ENCODE results near the gene CDH1.

Gene CDH1

DNA sequence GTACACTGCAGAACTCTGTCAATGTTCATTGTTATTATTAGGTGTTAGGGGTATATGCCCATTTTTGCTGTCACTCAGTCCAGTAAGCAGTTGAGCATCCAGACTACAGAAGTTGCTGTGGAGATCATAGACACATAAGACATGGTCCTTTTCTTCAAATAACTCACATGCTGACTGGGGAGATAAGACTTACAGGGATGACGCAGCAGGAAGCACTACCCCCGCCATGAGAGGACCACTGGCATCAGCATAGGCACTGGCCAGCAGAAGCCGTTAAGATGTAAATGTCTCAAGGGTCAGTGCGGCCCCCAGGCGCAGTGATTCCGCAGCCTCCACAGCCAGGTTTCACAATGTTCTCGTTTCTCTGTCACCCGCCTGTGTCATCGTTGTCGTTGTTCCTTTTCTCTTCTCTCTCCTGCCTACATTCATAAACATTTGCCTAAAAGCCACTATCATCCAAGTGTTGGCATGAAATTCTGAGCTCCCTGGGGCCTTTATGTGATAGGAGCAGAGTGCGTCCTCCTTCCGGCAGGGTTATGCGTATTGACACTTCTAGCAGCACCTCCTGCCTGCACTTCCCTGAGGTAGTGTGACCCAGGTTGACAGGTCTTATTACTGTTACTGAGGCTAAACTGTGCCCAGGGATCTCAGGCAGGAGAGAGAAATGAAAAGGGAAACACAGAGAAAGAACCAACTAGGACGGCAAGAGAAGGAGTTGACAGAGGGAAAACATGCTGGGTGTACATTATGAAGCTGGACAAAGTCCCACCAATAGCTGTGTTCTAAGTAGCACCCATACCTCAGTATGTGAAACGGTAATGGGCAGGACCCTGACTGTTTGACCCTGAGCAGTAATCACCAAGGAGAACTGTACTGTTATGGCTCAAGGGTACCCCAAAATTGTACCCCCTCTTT is 124.1 kb downstream of the CDH1 start:
- no peak for DNase-seq

DNA sequence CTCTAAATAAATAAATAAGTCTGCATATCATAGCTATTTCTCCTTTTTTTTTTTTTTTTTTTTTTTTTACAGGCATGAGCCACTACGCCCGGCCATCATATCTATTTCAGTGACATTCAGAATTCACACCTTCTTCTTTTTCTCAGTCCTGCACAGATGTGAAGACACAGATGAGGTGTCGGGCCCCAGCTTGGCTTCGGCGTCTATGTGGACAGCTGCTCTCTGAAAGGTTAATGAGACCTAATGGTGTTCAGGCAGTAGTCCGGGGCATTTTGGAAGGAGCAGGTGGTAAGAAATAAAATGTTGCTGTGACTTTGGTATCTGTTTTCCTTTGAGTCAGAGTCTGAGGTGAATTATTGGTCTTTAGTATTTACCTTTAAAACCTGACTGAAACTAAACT is 129.8 kb downstream of the CDH1 start:
- no peak for DNase-seq

DNA sequence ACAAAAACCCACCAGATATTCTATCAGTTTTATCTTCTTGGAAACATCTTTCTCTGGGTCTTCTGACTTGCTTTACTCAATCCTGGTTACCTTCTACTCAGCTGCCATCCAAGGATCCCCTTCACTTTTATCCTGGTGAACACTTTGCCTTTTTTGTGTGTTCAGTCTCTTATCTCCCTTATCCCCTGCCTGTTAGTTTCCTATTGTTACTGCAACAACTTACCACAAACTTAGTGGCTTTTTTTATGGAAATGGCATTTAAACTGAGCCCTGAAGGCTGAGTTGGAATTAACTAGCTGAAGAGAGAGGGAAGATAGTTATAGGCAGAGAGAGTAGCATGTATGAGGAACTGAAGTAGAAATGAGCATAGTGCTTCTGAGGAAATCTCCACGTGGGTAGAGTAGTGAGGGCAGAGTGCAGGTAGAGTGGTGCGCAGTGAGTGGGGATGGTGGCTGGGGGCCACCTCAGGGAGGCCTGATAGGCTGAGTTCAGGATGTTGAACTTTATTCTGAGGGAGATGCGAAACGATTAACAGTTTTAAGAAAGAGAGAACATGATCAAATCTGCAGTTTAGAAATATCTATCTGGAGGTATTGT is 132.5 kb downstream of the CDH1 start:
- no peak for DNase-seq

DNA sequence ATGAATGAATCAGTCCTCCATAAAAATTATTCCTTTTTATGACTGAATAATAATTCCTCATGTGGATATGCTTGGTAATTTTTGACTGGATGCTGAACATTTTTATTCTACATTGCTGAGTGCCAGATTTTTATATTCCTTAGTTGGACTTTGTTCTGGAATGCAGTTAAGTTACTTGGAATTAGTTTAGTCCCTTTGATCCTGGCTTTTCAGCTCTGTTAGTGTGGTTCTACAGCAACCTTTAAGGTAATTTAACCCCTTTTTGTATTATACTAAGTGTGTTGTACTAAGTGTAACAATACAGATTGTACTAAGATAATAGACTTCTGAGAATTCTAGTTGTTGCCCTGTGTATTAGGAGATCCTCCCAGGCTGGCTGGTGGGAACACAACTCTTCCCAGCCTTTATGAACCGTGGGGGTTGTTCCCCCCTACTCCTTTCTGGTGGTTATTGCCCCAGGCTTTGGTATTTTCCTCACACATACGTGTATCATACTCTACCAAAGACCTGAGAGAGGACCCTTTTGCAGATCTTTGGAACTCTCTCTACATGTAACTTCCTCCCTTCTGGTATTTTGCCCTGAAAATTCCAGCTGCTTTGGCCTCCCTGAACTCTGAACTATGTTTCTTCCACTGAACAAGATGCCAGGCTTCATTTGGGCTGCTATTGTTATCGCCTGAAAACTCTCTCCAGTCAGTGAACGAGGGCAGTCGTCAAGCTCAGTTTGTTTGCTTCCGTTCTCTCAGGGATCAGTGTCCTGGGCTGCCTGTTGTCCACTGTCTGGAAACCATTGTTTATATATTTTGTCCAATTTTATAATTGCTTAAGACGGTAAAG is 136.8 kb downstream of the CDH1 start:
- no peak for DNase-seq

DNA sequence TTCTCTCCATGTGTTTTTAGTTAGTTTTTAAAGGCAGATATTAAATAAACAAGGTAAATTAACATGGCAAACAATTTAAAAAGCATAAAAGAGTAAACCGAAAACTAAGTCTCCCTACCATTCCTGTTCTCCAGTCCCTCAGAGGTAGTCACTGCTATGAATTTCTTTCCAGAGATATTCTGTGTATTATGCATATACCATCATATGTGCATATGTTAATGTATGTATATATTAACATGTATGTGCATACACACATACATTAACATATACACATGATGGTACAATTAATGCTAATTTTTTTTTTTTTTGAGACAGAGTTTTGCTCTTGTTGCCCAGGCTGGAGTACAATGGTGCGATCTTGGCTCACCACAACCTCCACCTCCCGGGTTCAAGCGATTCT is 138.8 kb downstream of the CDH1 start:
- no peak for DNase-seq

DNA sequence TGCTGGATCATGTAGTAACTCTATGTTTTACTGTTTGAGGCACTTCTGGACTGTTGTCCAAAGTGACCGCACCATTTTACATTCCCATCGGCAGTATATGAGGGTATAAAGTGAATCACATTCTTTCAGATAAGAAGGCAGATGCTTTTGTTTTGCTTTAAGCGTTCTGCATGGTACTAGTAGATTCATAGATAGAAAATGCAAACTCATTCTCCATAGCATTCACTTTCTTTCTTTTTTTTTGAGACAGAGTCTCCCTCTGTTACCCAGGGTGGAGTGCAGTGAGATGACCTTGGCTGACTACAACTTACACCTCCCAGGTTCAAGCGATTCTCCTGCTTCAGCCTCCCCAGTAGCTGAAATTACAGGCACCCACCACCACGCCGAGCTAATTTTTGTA is 146.6 kb downstream of the CDH1 start:
- no peak for DNase-seq

DNA sequence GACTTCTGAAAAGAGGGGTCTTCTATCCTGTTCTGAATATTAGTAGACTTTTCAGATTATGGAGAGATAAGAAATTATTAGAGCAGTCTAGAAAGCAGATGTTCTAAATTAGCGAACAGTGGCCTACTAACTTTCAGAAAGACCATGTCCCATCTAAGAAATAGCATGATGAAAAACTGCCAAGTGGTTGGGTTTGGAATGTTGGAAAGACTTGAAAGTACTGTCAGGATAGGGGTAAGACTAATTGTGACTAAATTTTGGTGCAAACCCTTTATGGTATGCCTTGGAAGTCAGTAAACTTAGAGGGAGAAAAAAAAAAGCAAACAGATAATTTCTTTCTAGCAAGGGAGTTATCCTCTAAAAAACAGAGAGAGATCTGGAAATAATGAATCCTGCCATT is 147.3 kb downstream of the CDH1 start:
- no peak for DNase-seq

Data from NCI-H1694 (cell line).